HG02763 (cell line): ENCODE results near the gene SMIM44.

ENCODE experiments used
- ATAC-seq: cut with Tn5 transposase; IDR thresholded peaks from one replicate; pipeline ENCODE4 v1.9.1; 2021; ENCODE audit warnings: mild to moderate bottlenecking, moderate library complexity; ENCODE audit not compliant: unreplicated experiment

Gene SMIM44

DNA sequence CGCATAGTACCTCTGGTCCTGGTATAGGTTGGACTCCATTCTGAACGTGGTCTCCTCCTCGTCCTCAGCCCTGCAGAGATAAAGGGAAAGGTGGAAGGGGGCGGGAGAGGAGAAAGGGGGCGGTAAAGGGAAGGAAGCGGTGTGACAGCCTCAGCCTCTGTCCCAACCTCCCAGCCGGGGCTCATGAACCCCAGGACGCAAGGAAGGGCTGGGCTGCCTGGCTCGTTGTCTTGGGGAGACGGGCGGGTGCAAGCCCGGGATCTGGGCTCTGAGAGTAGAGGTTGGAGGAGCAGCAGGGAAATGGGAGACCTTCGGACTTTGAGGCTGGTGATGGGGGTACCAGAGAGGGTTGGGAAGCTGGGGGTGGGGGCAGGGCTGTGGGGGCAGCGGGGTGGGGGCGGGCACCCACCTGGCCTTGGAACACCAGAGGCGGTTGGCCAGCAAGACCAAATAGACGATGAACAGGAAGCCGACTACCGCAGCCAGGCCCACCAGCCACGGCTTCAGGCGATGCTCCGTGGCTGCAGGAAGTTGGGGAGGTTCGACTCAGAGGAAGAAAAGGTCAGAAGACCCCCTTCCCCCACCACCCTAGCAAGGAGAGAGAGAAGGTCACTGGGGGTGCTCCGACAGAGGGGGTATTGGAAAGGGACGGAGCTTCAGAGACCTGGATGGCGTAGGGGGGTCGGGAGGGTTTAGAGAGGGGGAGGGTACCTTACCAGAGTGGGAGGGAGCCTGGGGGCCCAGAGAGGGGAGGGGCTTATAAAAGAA is 4.6 kb downstream of the SMIM44 start:
- ATAC-seq, result no peak

DNA sequence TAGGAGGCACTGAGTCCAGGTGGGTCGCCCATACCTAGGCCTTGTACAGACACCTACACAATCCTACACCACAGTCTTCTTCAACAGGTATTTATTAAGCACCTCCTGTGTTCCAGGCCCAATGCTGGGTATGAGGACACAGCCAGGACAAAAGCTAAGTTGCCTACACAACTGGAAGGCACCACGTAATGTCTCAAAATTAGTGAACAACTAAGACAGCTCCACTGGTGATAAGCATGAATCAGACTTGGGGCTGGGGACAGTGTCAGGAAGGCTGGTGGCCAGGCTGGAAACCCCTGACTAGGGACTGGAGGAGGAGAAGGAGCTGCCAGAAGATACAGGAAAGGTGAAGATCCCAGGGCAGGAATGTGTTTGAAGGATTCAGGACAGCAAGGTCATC is 5.3 kb downstream of the SMIM44 start:
- no peak for ATAC-seq

DNA sequence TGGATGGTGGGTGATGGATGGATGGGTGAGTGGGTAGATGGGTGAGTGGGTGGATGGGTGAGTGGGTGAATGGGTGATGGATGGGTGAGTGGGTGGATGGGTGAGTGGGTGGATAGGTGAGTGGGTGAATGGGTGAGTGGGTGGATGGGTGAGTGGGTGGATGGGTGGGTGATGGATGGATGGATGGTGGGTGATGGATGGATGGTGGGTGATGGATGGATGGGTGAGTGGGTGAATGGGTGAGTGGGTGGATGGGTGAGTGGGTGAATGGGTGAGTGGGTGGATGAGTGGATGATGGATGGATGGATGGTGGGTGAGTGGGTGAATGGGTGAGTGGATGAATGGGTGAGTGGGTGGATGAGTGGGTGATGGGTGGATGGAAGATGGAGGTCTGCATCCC is 5.7 kb downstream of the SMIM44 start:
- no peak for ATAC-seq

DNA sequence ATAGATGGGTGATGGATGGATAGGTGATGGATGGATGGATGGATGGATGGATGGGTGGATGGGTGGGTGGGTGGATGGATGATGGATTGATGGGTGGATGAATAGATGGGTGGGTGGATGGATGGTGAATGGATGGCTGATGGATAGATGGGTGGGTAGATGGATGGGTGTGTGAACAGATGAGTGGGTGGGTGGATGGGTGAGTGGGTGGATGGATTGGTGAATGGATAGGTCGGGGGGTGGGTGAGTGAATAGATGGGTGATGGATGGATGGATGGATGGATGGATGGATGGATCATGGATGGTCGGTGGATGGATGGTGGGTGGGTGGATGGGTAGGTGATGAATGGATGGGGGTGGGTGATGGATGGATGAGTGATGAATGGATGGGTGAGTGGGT is 6.4 kb downstream of the SMIM44 start:
- no peak for ATAC-seq

DNA sequence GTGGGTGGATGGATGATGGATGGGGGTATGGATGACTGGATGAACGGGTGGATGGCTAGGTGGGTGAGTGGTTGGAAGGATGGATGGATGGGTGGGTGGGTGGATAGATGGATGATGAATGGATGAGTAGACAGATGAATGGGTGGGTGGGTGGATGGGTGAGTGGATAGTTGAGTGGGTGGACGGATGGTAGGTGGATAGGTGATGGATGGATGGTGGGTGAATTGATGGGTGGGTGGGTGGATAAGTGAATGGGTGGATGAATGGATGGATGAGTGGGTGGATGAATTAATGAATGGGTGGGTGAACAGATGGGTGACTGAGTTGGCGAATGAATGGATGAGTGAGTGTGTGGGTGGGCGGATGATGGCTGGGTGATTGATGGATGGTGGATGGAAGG is 7.8 kb downstream of the SMIM44 start:
- ATAC-seq, result no peak

DNA sequence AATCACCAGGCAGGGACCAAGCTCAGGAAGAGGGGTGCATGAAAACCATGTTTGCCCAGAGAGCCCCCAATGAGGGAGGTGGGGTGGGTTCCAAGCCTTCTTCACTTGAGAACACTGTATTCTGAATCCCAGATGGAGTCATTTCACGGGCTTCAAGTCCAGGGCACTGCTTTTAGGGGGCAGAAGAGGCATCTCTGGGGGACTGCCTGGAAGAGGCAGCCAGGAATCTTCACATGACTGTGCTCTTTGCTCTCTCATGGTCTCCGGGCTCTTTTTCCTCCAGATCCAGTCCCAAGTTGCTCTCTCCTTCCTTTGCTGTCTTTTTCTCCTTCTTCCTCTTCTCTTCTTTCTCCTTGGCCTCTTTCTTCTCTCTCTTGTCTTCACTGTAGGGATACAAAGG is 8.6 kb downstream of the SMIM44 start:
- no peak for ATAC-seq

DNA sequence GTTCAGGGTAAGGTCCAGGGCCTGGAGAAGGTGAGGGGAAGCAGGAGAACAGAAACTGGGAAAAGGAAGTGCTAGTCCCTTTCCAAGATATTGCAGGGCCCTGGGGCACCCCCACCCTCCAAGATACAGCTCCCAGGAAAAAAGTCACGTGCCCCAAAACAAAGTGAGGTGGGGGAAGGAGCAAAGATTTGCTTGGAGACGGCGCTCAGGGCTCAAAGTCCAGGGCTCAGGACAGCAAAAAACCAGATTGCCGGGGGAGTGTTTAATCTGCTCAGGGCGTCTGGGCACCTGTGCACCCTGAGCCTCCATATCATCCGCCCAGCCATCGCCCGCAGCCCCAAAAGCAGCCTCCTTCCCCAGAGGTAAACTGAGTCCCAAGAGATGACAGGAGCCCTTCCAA is 9.2 kb downstream of the SMIM44 start:
- no peak for ATAC-seq

DNA sequence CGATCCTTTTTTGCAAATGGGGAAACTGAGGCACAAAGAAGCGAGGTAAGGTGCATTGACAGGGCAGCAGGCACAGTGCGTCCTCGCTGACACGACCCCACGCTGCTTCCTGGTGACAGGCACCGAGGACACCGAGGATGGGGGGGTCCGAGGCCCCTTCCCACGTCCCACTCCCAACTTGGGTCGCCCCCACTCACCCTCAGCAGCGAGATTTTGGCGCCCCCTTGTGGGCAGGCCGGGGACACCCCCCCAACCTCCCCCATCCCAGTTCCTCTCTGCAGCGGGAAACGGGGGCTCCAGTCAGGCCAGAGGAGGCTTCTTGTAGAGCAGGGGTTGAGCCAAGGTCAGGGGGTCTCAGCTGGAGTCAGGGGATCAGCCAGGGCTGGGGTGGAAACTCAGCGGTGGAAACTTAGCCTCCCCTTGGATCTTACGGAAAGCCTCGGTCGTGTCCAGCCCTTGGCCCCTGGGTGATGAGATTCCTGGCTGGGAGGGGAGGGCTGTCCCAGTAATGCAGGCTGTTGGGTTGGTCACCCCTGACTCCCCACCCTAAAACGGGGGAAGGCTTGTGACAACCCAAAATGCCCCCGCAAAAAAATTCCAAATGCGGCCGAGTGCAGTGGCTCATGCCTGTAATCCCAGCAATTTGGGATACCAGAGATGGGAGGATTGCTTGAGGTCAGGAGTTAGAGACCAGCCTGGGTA is 11.1 kb downstream of the SMIM44 start:
- no peak for ATAC-seq

DNA sequence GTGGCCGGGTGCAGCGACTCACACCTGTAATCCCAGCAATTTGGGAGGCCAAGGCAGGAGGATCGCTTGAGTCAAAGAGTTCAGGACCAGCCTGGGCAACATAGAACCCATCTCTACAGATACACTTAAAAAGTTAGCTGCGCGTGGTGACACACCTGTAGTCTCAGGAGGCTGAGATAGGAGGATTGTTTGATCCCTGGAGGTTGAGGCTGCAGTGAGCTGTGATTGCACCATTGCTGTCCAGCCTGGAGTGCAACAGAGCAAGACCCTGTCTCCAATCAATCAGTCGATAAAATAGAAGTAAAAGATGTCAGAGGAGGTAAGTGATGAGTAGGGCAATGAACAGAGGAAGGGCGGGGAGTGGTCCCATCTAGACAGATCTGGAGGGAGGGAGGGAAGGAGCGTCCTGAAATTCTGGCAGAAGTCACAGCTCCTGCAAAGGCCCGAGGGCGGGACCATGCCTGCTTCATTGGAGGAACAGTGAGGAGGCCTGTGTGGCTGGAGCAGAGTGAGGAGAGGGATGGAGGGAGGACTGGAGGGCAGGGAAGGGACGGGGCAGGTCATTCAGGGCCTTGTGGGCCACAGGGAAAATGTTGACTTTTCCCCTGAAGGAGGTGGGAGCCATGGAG is 12.6 kb downstream of the SMIM44 start:
- no peak for ATAC-seq

DNA sequence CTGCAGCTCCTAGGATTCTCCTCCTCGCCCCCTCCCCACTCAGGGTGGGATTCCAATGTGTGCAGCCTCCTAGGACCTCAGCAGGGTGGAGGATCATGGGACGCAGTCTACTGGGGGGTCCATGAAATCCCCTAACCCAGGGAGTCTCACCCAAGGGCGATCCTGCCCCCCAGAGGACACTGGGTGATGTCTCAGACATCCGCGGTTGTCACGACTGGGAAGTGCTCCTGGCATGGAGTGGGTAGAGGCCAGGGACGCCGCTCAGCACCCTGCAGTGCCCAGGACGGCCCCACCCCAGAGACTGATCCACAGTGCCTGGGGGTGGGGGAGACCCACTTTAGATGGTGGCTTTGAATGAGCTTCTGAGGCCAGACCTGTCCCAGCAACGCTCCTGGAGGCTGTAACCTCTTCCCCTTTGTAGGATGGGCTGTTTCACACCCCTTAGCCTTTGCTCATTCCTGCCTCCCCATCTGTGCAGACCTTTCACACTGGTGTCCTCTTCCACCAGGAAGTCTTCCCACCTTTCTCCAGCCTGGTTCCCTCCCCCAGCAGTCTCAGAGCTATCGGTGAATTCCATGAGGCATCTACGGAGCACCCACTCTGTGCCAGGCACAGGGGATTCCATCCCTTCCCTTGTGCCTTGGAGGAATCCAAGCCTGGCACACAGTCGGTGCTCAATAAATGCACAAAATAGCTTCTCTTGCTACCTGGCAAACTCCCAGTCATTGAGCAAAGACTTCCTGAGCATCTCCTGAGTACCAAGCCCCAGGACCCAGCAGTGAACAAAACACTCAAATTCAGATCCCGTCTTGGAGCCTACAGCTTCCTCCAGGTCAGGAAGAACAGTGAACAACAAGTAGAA is 13.4 kb downstream of the SMIM44 start:
- ATAC-seq, result no peak

DNA sequence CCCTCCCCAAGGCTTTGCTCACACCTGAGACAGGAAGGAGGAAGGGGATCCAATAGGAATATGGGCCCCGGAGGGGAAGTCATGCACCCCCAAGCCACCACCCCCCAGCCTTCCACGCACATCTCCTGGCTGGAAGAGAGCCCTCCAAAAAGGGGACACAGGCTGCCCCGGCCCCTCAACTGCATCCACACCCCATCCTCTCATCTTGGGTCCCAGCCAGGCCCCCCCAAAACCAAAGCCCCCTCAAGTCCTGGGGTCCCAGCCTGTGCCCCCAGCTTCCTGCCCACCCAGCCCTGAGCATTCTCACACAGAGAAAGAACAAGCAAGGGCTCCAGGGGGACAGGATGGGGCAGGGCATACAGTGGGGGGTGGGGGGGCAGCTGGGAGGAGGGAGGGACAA is 15.0 kb downstream of the SMIM44 start:
- ATAC-seq, result no peak

DNA sequence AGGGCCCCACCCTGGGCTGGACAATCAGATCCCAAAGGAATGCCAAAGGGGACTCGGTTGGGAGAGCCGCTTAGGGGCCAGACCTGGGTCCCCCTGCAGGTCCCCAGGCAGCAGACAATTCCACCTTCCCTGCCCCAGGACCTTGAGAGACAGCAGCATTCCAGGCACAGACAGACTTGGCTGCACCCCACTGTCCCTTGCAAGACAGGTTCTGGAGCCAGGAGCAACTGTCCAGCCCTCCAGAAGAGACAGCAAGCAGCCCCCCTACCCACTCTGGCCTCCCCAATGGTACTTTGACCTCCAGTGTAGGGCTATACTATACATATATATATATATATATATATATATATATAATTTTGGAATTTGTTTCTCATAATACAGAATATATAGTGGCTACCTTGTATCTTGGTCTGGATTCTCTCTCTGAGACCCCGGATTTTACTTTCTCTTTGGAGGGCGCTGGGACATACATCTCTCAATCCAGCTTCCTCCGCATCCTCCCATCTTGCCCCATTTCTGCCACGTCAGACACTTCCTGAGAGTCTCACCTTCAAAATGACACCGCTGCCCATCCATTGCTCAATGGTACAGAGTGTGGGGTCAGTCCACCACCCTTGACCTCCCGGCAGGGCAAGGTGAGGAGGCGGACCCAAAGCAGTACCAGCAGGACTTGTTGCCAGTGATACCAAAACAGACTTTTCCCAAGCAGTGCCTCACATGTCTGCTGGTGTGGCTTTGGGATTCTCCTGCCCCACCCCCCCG is 15.6 kb downstream of the SMIM44 start:
- no peak for ATAC-seq

DNA sequence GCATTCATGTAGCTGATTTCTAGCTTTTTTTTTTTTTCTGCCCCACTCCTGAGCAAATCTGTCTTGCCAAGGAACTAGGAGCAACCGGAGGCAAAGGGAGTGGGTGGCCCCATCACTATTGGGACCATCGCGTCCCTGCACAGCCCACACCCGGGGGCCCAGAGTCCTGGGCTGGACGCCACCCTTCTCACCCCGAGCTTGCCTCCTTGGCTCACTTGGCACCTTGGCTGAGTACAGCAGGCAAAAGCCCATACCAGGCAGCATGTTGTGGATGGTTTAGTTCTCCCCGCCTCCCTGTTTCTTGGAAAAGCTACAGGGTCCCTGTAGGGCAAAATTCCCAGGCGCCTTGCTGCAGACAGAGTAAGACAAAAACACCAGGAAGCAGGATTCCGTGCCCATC is 16.6 kb downstream of the SMIM44 start:
- no peak for ATAC-seq

DNA sequence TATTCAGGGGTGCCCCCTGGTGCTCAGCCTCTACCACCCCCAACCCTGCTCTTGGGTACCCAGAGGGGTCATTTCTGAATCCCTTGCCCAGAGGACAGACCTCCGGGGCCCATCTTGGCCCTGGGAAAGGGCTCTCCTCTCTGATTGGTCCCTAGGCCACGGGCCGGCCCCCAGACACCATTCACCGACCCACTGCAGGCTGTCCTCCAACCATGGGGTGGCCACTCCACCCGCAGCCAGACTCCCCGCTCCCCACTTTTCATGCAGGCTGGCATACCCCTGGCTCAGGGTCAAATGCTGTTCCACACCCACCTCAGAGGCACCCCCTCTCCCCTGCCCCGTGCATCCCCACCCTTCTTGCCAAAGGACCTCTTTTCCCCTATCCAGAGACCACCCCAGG is 17.7 kb downstream of the SMIM44 start:
- ATAC-seq, result no peak

DNA sequence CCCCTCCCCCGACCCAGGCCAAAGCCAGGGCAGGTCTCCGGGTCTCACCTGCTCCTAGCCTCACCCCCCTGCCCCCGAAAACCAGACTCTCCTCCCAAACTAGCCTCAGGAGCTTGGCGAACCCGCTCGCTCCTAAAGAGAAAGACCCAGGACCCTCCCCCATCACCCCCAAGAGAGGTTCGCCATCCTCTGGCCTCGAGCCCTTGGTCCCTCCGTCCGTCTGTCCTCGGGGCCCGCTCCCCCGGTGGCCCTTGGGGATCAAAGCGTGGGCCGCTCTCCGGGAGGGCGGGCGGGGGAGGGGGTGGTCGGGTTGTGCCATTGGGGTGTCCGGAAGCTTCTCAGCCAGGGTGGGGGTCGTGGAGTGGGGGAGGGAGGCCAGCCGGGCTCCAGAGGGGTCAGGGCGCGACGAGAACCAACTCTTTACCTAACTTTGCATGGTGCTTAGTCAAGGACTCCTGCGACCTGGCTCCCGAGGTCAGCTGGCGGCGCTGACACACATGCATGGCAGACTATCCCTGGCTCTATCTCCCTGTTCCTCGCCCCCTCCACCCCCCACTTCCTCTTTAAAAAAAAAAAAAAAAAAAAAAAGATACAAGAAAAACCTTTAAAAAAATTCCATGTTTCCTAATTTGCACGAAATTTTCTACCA is 18.5 kb downstream of the SMIM44 start:
- ATAC-seq, result no peak

DNA sequence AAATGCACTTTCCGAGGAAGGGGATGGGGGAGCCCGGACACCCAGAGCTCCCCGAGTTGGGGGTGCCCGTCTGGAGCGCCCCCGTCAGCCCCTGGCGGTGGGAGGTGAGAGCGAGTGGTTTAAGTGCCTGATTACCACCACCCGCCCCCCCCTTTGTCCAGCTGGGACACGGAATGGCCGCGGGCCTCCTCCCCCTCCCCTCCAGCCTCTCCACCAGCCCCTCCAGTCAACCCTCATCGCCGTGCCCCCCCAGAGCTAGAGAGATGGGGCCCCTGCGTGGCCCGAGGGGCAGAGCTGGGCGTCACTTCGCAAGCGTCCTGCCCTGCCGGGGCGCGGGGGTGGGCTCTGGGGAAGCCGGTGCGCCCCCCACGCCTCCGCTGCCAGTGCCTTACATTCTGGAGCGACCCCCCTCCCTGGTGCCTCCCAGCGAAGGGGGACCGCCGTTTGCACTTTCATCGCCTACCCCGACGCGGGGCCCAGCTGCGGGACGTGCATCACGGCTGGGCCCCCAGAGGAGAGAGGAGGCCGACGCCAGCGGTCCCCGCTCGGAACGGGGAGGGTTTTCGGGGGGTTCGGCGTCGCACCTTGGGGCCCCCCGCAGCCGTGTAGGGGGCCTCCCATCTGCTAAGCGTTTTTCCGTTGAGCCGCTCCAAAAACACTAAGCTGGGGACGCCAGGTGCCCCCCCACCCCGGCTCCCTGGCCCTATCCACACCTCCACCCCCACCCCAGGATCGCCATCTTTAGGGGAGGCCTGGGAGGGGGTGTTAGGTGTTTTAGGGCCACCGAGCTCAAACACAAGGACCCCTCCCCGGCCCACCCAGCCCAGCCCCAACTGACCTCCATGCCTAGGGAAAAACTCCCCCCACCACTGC is 19.3 kb downstream of the SMIM44 start:
- ATAC-seq, result no peak

DNA sequence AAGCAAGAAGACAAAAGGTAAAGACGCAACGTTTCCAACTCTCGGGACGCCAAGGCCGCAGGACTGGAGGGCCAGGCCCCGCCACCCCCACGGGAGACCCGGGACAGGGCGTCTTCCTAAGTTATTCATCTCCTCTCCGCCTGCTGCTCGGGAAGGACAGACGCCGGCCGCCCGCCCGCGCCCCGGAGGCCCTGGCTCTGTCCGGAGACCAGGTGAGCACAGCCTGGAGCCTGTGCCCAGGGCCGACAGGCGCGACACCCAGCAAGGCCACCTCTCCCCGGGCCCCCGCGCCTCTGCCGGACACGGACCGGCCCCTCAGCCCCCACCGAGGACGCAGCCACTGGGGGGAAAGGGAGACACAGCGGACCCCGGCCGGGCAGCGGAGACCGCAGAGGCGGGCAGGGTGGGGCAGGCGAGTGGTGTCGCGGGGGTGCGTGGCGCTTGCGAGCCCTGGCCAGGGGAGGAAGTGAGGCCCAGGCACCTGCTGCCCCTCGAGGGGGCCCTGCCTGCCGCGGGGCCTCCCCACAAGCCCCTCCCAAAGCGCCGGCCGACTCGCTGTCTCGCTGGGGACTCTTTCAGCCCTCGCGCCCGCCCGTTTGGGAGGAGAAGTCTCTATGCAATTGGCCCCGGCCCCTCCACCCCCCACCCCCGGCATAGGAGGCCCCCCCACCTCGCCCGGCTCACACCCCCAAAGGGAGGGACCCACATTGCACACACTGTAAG is 20.1 kb downstream of the SMIM44 start:
- no peak for ATAC-seq

DNA sequence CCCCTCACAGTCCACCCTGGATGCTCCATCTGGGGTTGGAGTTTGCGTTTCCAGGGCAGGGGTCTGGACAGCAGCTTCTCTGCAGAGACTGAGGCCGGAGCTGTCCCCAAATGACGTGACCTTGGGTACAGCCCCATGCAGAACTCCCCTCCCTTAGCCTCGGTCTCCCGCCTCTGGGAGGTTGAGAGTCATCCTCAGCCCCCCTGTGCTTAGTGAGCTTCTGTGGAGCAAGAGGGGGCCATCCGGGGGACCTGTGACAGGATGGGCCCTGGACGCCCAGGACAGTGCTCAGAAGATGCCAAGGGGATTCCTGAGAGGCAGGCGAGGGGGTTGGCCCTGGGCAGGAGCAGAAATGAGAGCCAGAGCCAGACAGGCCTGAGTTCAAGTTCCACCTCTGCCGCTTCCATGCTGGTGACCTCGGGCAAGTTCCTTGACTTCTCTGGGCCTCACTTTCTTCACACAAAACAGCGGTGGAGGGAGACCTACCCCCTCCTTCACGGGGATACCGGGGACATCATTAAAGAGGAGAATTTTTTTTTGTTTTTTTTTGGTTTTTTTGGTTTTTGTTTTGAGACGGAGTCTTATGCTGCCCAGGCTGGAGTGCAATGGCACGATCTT is 23.2 kb downstream of the SMIM44 start:
- no peak for ATAC-seq
